Hippocampal formation (tissue), 2 donors: ENCODE measurements around the gene SGCG.

Source experiments
- DNase-seq, 2 donors: peaks; one replicate each; lab custom pipeline; 2025; lab: John Stamatoyannopoulos, UW

Gene SGCG

DNA sequence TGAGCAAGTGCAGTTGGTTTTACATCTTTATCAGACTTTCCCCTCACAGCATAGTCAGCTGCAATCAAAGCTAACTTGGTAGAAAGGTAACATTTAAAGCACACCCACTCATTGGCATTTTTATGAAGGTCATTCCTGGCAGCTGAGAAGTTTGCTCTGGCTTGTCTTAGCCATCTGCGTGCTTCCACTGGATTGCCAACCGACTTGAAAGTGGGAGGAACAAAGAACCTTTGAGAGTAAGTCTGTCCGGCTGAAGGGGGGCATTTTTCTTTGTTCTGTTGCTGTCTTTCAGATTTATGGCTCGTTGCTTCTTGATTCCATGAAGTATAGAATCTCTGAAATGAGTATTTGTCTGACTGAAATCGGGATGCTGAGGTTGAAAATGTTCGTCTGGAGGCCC, 149.6 kb downstream of the SGCG start:
- DNase-seq, result no peak

DNA sequence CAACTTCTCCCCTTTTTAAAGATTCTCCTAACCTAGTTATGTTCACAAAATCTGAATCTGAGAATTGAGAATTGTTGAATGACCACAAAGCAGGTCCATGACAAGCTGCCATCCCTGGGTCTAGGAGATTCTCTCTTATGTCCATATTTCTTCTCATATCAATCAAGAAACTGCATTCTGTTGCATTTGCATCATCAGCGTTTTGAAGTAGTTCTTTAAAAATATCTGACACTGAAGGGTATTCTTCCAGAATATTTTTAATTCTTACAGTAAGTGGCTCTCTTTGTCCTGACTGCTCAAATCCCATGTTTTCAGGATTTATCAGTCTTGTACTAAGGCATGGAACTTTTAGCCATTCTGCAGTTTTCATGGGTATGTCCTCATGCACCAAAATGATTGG, 158.4 kb downstream of the SGCG start:
- DNase-seq, result no peak

DNA sequence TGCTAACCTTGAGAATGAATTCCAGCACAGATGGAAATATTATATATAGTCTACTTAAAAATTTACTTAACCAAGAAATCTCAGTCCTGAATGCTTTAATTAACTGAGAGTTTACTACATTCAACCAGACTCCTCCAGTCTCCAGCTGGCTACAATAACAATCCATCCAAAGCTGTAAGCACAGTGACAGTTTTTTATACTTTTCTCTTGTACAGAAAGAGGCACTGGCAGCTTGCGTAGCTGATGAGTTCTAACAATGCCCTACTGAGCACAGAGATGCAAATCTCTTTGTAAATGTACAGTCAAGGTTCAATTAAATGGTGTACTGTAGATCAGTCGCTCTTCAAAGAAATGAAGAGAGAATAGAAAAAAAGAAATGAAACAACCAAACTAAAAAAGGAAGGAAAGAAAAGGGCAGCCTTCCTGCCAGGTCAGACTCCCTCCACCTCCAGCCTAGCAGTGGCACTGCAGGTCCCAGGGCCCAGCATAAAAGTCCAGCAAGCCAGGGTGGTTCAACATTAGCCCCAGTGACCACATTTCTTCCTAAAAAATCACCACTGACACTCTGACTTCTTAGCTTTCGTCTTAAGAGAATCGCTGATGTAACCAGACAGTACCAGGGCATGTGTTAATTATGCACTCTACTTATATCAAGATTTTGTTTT, 164.3 kb downstream of the SGCG start:
- DNase-seq, result no peak

DNA sequence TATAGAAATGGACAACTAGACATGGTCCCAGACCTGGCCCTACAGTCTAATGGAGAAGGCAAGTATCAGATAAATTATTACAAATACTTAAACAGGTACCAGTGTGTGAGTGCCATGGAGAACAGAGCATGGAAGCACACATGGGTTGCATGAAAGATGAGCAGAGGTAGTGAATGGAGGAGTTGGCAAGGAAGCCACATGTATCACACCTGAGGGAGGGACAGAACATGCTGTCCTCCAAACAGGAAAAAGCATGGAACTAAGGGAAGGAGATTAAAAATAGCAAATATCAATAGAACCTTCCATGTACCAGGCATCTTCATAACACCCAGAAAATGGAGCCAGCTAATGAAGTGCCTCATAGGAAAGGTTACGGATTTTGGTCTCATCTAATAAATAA, 166.8 kb downstream of the SGCG start:
- DNase-seq, result no peak

DNA sequence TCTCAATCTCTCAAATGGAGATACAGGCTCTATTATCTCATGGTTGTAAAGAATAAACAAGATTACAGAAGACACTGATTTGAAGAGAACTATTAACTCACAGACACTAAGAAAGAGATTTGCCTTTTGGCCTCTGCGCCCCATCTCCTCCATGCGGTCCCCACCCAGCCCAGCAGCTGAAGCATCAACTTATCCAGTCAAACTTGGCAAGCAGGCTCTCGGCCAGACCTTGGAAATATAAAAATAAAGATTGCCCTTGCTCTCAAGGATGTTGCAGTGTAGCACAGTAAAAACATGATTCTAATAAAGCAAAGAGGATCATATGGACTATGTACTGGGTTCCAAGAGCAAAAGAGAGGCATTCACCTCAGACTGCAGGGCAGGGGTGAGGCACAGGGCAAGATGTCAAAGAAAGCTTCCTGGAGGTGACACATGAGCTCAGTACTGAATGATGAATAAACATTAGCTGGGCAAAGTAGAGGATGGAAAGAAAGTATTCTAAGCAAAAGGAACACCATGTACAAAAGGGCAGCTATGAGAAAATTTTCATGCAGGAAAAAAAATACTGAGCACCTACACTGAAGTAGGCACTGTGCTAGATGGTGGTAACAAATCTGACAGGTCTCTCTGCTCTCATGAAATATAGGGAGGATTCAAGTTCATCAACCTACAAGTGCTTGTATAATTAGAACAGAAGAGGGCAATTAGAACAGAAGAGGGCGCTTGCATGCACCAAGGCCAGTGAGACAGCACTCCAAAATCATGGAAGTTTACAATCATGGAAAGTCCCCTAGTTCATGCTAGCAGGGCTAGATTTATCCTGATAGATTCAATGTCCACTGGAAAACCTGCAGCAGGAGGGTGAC, 167.7 kb downstream of the SGCG start:
- no peak for DNase-seq

DNA sequence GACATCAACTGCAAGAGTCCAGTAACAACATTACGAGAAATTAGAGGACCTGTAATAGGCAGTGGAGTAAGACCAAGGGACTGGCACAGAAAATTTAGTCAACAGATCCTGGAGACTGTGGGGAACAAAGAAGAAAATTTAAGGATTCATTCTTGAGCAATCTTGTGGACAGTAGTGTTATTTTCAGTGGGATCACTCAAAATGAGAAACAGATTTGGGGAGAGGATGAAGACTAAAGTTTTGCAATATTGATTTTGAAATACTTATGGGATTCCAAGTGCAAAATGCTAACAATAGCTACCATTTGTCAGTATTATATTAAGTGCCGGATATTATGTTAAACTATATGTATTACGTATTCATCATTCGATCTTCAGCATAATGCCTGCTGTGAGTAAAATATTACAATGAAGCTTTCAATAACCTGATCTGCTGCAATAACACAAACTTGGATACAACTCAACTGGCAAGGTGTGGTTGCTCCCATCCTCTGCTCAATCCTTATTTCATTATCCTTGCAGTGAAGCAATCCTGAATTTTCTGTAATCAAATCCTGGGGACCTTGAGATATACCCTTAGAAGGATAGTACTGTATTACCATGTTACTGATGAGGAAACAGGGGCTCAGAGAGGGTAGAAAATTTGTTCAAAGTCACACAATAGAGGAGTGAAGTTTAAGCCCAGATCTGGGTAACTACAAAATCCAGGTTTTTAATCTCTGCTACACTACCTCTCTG, 168.6 kb downstream of the SGCG start:
- DNase-seq, result no peak

DNA sequence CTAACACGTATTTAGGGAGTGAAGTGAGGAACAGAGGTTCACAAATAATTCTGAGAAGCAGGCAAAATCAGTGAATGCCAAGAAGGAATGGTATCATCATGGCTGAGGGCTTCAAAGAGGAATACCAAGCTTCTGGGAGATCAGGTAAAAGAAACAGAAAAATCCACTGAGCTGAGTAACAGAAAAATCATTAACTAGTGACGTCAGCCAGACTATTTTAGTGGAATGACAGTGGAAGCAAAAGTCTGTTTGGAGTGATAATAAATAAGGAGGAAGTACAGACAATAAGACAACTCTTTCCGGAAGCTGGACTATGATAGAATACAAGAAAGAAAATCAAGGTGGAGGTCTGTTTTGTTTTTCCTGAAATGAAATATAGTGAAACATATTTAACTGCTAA, 169.2 kb downstream of the SGCG start:
- DNase-seq, result no peak

DNA sequence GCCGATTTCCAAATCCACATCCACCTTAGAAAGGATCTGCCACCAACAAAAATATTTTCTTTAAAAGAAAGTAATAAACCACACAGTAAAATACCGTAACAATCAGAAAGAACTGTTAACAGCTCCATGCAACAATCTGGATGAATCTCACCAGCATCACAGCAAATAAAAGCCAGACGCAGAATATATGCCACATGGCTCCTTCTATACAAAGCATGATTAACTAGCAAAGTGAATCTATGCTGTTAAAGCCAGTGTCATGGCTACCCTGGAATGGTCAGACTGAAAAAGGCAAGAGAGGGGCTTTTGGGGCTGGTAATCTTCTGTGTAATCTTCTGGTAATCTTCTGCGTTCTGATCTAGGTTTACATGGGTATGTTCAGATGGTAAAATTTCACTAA, 171.4 kb downstream of the SGCG start:
- no peak for DNase-seq

DNA sequence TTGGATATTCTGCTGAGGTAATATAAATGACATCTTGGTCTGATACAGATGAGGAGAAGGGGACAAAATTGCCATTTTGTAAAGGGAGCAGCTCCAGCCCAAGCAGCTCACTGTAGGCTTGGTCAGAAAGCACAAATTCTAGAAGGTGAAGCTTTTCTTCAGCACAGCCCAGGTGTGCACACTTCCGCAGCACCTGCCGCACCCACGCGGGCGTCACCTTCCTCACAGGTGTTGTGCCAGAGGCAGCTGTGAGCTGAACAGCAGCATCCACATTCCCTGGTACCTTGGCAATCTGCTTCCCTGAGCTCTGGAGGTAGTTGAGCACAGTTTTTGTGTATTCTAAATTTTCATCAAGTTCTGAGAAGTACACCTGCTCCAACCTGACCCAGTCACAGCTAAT, 173.7 kb downstream of the SGCG start:
- no peak for DNase-seq

DNA sequence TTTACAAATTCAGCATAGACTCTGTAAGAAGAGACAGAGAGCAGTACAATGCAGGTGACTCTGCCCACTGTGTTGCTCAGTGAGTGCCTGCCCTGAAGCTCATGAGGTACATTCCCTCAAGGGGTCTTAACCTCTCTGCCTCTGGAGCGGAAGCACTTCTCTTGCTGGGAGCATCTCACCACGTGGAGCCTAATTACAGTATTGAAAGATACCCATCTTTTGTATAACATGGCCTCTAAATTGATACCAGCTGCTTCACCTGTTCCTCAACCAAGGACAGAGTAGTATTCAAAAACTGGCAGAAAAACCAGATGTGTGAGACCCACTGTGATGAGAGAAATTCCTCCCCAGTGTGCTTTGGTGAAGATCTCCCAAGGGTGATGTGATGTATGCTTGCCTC, 175.6 kb downstream of the SGCG start:
- no peak for DNase-seq

DNA sequence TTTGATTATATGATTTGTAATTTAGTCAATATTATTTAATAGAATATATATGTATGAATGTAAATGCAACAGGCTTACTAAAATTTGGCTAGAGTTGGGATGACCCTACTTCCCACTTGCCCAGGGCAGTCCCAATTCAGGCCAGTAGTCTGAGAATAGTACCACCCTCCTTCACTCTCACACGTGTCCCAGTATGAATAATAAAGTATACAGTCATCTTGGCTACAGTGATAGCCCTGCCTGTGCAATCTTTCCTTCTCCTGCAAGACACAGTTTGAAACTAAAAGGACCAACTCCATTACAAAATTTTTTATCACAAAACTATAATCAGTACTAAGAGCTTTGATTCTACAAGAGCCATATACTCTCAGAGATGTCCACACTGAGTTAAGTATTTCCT, 176.6 kb downstream of the SGCG start:
- DNase-seq, result no peak

DNA sequence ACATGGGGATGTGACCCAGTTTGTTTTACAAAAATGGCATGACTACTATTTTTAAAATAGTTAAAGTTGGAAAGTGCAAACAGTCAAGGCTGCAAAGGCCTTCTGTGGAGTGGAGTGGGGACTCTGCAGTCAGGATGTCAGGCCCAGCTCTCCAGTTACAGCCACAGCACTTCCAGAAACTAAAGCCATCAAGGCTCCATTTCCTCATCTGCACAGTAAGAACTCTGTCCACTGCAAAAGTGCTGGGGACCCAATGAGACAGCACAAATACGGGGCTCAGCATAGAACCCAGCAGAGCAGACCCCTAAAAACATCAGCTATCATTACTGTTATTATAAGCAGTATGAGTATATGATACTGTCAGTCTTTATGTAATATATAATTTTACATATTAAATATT, 179.1 kb downstream of the SGCG start:
- no peak for DNase-seq

DNA sequence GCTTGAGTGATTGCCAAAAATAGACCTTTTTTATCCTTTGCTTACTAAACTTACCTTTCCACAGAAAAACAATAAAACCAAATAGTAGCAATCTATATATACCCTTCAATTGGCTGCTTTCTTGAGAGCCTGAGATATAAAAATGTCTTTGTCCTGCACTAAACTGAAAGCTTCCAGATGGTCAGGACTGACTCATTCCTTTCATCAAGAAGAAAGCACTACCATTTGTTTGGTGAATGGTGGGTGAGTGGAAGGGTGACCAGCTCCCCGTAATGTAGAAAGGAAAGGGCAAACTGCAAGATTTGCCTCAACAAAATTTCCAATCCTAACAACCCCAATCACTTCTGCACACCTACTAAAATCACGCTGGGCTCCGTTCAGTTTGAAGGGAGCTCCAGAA, 184.9 kb downstream of the SGCG start:
- no peak for DNase-seq

DNA sequence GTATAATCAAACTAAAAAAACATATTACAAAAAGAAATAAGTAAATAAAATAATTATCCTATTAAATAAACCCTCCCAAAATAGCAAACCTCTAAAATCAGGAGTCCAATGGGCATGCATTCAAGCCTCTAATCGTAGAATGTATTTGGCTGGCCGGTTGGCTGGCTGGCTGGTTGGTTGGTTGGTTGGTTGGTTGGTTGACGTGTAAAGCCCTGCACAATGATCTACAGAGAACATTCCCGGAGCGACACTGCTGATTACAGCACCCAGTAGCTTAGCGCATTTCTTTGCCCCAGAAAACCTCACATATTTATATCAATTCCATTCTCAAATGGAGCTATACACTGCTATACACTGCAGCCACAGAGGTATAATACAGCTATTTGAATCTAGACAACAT, 187.1 kb downstream of the SGCG start:
- no peak for DNase-seq

DNA sequence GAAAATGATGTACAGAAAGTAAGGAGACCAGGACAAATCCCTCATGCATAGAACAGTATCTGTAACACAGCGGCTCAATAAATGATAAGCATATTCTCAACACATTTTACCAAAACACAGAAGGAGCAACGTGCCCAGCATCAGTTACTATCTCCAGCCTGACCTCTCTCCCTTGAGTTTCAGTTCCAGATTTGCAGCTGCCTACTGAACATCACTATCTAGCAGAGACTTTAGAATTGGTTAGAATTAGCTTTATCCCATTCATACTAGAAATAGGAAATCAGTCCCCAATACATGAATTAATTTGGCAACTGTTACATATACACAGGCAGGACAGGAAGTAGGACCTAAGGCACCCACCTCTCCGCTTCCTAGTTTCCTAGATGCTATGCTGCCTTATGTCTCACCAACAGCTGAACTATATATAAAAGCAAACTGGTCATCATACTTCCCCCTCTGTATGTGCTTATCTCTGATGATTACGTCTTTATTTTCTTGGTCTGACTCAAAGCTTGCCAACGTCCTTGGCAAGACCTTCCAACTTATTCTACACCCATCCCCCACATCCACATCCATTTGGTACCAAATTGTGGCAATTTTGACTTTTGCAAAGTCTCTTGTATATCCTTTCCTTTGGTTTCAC, 191.6 kb downstream of the SGCG start:
- no peak for DNase-seq
